ENCODE data around the gene MAN2B1.

DNA sequence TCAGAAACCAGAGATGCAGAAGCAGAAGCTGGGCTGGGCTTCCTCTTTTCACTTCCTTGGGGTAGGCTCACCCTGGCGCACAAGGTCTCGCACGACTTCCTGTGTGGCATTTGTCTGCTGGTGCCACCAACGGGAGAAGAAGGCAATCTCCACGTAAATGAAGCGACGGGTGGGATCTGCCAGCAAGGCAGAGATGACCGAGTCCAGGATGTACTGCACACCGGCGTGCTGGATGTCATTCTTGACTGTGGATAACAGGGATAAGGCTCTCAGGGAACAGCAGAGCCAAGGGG, 1.3 kb downstream of the MAN2B1 start:
- TF ChIP-seq, protein P1, sequence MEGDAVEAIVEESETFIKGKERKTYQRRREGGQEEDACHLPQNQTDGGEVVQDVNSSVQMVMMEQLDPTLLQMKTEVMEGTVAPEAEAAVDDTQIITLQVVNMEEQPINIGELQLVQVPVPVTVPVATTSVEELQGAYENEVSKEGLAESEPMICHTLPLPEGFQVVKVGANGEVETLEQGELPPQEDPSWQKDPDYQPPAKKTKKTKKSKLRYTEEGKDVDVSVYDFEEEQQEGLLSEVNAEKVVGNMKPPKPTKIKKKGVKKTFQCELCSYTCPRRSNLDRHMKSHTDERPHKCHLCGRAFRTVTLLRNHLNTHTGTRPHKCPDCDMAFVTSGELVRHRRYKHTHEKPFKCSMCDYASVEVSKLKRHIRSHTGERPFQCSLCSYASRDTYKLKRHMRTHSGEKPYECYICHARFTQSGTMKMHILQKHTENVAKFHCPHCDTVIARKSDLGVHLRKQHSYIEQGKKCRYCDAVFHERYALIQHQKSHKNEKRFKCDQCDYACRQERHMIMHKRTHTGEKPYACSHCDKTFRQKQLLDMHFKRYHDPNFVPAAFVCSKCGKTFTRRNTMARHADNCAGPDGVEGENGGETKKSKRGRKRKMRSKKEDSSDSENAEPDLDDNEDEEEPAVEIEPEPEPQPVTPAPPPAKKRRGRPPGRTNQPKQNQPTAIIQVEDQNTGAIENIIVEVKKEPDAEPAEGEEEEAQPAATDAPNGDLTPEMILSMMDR (conservative IDR thresholded peaks at IDR 0.05; ENCODE audit: low read depth in 2 of 2): no peak
- TF ChIP-seq POLR2AphosphoS5 (IDR thresholded peaks at IDR 0.05; ENCODE audit: low read depth) (no peak), EZH2 (IDR thresholded peaks at IDR 0.05; ENCODE audit: low read depth, unreplicated experiment) (no peak), CREB1 (CRISPR knock-in tag; IDR thresholded peaks at IDR 0.05; ENCODE audit: low read depth) (no peak)
- TF ChIP-seq, protein P2, sequence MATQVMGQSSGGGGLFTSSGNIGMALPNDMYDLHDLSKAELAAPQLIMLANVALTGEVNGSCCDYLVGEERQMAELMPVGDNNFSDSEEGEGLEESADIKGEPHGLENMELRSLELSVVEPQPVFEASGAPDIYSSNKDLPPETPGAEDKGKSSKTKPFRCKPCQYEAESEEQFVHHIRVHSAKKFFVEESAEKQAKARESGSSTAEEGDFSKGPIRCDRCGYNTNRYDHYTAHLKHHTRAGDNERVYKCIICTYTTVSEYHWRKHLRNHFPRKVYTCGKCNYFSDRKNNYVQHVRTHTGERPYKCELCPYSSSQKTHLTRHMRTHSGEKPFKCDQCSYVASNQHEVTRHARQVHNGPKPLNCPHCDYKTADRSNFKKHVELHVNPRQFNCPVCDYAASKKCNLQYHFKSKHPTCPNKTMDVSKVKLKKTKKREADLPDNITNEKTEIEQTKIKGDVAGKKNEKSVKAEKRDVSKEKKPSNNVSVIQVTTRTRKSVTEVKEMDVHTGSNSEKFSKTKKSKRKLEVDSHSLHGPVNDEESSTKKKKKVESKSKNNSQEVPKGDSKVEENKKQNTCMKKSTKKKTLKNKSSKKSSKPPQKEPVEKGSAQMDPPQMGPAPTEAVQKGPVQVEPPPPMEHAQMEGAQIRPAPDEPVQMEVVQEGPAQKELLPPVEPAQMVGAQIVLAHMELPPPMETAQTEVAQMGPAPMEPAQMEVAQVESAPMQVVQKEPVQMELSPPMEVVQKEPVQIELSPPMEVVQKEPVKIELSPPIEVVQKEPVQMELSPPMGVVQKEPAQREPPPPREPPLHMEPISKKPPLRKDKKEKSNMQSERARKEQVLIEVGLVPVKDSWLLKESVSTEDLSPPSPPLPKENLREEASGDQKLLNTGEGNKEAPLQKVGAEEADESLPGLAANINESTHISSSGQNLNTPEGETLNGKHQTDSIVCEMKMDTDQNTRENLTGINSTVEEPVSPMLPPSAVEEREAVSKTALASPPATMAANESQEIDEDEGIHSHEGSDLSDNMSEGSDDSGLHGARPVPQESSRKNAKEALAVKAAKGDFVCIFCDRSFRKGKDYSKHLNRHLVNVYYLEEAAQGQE (IDR thresholded peaks at IDR 0.05; ENCODE audit: unreplicated experiment): no peak
- TF ChIP-seq, protein P3, sequence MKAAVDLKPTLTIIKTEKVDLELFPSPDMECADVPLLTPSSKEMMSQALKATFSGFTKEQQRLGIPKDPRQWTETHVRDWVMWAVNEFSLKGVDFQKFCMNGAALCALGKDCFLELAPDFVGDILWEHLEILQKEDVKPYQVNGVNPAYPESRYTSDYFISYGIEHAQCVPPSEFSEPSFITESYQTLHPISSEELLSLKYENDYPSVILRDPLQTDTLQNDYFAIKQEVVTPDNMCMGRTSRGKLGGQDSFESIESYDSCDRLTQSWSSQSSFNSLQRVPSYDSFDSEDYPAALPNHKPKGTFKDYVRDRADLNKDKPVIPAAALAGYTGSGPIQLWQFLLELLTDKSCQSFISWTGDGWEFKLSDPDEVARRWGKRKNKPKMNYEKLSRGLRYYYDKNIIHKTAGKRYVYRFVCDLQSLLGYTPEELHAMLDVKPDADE (IDR thresholded peaks at IDR 0.05): no peak
